Activated CD8-positive, alpha-beta memory T cell treated with anti-CD3 and anti-CD28 coated beads, Interleukin-2, amount 50 U/mL, for 4 hours (primary cell): Measurements from ENCODE around the gene SLC23A1.

ENCODE experiments used
- DNase-seq: peaks from one replicate; pipeline ENCODE4 v3.0.0-alpha.2; 2020

The SLC23A1 gene

GRCh38 chr5:139406963-139407362 is 23.9 kb upstream of the SLC23A1 start:
- DNase-seq, result no peak

- DNase-seq, result no peak
Observed at GRCh38 chr5:139404484-139404840, 21.4 kb upstream of the SLC23A1 start.

DNA sequence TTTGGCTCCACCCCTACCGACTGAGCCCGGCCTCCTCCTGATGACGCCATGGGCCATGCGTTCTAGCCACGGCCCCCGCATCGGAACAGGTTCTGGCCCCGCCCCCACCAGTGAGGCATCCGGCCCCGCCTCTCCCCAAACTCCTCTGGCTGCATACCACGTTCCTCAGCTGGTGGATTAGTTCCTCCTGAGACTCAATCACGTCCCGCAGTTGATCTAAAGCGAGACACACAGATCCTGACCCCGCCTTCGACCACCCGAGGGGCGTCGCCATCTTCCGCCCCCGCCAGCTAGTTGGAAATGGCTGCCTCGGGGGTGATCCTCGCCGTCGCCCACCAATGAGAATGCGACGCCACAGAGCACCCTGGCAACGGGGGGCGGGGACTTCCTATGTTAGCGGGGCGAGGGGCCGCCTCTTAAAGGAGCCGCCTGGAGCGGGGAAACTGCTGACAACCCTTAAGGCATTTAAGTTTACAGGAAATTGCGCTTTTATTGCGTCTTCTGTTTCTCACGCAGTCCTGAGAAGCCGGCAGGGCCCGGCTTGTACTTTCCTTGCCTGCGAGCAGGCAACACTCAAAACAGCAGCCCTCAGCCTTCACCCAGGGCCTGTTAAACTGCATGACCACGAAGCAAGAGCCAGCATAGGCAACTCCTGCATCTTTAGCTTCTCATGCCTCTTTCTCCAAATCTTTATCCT is 20.8 kb upstream of the SLC23A1 start, which contains the start of gene SPATA24:
Gene SPATA24, minus strand, starts transcription at position 303 of the 697 bp plus-strand sequence. Its CDS starts 29 bp downstream, at position 274.
- peak; percentile 98 for DNase-seq

DNA sequence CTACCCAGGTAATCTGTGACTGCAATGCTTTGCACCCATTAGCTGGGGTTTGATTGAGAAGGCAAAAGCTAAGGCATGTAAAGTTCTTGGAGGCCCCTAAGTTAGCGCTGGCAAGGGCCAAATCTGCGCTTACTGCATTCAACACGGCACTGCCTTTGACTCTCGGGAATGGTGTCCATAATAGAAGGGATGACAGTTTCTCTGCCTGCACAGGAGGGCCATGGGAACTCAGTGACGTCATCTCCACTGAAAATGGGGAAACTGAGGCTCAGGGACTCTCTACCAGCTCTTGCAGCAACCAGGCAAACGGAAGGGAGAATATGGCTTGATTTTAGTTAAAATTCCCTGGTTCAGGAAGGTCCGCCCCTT is 20.3 kb upstream of the SLC23A1 start:
- no peak for DNase-seq

GRCh38 chr5:139402561-139403158 is 19.6 kb upstream of the SLC23A1 start:
- no peak for DNase-seq

DNA sequence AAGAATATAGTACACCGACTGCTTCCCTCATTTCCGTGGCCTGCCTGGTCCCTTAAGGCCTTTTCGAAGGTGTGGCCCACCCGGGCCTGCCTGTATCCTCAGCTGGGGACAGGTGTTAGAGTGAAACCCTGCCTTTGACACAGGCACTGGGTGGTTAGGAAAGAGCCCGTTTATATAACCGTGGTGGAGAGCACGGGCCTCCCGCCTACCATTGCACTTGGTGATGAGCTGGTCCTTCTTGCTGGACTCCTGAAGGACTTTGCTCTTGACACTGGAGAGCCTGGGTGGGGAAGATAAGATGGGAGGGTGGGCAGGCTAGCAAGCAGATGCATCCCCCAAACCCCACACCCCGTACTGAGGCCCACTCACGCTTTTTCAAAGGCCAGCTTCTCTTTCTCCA is 18.4 kb upstream of the SLC23A1 start:
- no peak for DNase-seq

GRCh38 chr5:139399501-139400121 is 16.5 kb upstream of the SLC23A1 start:
- DNase-seq, result no peak

GRCh38 chr5:139397921-139398320 is 14.8 kb upstream of the SLC23A1 start:
- no peak for DNase-seq

DNA sequence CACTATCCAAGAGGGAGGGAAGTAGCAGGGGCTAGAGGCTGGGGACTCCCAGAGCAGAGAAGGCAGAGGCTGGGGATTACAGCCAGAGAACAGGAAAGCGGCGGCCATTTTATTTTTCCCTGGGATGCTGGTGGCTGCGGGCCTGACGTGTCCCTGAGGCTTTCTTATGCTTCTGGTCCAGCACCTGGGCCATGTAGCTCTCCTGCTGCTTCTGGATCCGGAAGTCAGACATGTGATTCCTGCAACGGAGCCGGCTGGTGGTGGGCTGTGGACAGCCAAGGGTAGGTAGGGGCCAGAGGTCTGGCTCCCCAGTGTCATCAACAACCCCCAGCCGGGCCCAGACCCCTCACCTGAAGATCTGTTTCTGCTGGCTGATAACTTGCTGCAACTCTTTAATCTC is 13.6 kb upstream of the SLC23A1 start:
- no peak for DNase-seq

GRCh38 chr5:139395844-139396640 is 12.9 kb upstream of the SLC23A1 start:
- no peak for DNase-seq

GRCh38 chr5:139394654-139395566 is 11.8 kb upstream of the SLC23A1 start, which contains the start of gene PROB1:
PROB1 (minus strand) TSS chr5:139395104; CDS start chr5:139395081, 23 bp downstream.
- DNase-seq, result no peak

DNA sequence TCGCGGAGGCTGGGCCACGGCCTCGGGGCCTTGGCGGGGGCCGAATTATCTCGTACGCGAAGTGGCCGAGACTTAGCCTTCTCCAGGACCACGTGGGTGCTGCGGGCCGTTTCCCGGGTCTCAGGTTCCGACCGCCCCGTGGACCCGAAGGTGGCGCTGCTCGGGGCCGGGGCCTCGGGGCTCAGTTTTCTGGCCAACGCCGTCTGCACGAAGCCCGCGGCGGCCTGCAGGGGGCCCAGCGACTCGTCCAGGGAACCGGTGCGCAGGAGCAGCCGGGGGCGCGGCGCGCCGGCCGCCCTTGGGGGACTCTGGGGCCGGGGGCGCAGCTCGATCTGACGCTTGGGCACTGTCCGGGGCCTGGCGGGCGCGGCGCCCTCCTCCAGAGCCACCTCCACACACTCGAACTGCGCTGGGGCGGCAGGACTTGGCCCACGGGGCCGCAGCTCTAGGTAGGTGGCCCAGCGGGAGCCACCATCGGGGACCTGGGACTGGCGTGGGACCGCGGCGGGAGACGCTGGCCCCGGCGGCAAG is 11.1 kb upstream of the SLC23A1 start:
- peak; percentile 66 for DNase-seq

- no peak for DNase-seq
Observed at GRCh38 chr5:139393497-139394122, 10.5 kb upstream of the SLC23A1 start.

GRCh38 chr5:139392678-139393496 is 9.8 kb upstream of the SLC23A1 start:
- peak; percentile 75 for DNase-seq

GRCh38 chr5:139392324-139392677 is 9.2 kb upstream of the SLC23A1 start:
- no peak for DNase-seq

GRCh38 chr5:139391570-139392323 is 8.7 kb upstream of the SLC23A1 start:
- DNase-seq, result no peak

DNA sequence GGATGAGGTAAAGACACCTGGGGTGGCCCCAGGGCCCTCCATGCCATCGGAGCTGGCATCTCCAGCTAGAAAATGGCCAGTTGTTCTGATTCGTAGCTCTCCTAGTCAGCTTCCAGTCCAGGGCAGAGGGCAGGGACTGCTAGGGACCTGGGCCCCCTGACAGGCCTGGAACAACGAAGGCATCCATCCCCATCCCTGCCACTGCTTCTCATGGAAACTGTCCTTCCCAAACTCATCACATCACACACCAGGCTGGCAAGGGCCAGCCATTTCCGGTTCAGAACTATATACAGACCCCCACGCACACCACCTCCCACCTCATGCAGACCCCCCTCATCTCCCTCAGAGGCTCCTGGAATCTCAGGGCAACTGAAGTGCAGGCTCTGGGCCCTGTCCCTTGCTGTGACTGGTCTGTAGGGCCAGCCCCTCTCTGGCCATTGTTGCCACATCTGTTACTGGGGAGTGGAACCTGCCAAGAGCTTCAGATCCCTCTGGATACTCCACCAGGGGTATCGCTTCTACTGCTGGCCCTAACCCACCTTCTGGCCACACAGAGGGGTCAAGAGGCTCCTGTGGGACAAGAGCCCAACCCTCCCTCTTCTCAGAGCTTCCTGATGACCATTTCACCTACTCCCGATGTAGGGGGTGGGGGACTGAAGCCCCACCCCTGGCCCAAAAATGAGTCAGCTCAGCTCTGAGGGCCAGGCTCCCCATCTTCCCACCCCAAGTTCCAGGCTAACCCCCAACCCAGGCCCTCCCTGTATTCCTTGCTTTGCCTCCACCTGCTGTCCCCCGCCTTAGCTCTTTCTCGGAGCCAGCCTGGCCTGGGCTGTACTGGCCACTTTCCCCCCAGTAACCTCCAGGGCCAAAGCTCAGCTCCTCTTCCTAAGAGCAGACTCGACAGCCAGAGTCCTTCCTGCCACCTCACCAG is 7.8 kb upstream of the SLC23A1 start:
- DNase-seq, result no peak
